Liver (tissue), 3 donors: ENCODE measurements around the gene SNX20.

Source experiments
- ATF3 ChIP-seq: IDR thresholded peaks from 2 replicates; pipeline ENCODE4 v1.6.1; 2016; ENCODE audit warnings: antibody characterized with exemption
- FOXA2 ChIP-seq: IDR thresholded peaks from 2 replicates; pipeline ENCODE4 v1.6.1; 2016; ENCODE audit warnings: antibody characterized with exemption
- JUND ChIP-seq, 2 donors: IDR thresholded peaks; 2 replicates each; pipeline ENCODE4 v1.6.1; 2016; ENCODE audit warnings: antibody characterized with exemption in 2 of 2
- MAX ChIP-seq: IDR thresholded peaks from 2 replicates; pipeline ENCODE4 v1.6.1; 2016; ENCODE audit warnings: antibody characterized with exemption
- RAD21 ChIP-seq, 2 donors: IDR thresholded peaks; 2 replicates each; pipeline ENCODE4 v1.6.1; 2016; ENCODE audit warnings: antibody characterized with exemption in 2 of 2, mild to moderate bottlenecking in 2 of 2
- TAF1 ChIP-seq: conservative IDR thresholded peaks from 2 replicates; pipeline ENCODE4 v1.6.1; 2016; ENCODE audit warnings: antibody characterized with exemption, mild to moderate bottlenecking
- YY1 ChIP-seq: IDR thresholded peaks from 2 replicates; pipeline ENCODE4 v1.6.1; 2016; ENCODE audit warnings: antibody characterized with exemption, mild to moderate bottlenecking
- TF ChIP-seq, protein P1 (sequence below): IDR thresholded peaks from 2 replicates; pipeline ENCODE4 v1.6.1; 2016; ENCODE audit warnings: antibody characterized with exemption, mild to moderate bottlenecking
- TF ChIP-seq, protein P2 (sequence below): fragments of 150-350 bp; IDR thresholded peaks from 2 replicates; pipeline ENCODE4 v1.5.1; 2017; ENCODE audit warnings: improper control_type of control experiment, low read depth, low read length; ENCODE audit not compliant: missing input control
- donor health status: healthy.
- donor health status: healthy.

GRCh38 chr16:50680556-50680893 lies 587 bp downstream of the SNX20 start:
- TF ChIP-seq TAF1 (no peak), ATF3 (no peak), FOXA2 (no peak), RAD21 (IDR thresholded peaks at IDR 0.05) (no peak), YY1 (no peak), JUND (IDR thresholded peaks at IDR 0.05) (no peak), MAX (no peak)
- TF ChIP-seq, protein P1, sequence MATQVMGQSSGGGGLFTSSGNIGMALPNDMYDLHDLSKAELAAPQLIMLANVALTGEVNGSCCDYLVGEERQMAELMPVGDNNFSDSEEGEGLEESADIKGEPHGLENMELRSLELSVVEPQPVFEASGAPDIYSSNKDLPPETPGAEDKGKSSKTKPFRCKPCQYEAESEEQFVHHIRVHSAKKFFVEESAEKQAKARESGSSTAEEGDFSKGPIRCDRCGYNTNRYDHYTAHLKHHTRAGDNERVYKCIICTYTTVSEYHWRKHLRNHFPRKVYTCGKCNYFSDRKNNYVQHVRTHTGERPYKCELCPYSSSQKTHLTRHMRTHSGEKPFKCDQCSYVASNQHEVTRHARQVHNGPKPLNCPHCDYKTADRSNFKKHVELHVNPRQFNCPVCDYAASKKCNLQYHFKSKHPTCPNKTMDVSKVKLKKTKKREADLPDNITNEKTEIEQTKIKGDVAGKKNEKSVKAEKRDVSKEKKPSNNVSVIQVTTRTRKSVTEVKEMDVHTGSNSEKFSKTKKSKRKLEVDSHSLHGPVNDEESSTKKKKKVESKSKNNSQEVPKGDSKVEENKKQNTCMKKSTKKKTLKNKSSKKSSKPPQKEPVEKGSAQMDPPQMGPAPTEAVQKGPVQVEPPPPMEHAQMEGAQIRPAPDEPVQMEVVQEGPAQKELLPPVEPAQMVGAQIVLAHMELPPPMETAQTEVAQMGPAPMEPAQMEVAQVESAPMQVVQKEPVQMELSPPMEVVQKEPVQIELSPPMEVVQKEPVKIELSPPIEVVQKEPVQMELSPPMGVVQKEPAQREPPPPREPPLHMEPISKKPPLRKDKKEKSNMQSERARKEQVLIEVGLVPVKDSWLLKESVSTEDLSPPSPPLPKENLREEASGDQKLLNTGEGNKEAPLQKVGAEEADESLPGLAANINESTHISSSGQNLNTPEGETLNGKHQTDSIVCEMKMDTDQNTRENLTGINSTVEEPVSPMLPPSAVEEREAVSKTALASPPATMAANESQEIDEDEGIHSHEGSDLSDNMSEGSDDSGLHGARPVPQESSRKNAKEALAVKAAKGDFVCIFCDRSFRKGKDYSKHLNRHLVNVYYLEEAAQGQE: no peak
- TF ChIP-seq, protein P2, sequence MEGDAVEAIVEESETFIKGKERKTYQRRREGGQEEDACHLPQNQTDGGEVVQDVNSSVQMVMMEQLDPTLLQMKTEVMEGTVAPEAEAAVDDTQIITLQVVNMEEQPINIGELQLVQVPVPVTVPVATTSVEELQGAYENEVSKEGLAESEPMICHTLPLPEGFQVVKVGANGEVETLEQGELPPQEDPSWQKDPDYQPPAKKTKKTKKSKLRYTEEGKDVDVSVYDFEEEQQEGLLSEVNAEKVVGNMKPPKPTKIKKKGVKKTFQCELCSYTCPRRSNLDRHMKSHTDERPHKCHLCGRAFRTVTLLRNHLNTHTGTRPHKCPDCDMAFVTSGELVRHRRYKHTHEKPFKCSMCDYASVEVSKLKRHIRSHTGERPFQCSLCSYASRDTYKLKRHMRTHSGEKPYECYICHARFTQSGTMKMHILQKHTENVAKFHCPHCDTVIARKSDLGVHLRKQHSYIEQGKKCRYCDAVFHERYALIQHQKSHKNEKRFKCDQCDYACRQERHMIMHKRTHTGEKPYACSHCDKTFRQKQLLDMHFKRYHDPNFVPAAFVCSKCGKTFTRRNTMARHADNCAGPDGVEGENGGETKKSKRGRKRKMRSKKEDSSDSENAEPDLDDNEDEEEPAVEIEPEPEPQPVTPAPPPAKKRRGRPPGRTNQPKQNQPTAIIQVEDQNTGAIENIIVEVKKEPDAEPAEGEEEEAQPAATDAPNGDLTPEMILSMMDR: no peak
